ENCODE data around the gene SLC7A6OS.

Gene SLC7A6OS

GRCh38 chr16:68349838-68350410 is 39.2 kb upstream of the SLC7A6OS start:
- no peak for TF ChIP-seq CTCF (IDR thresholded peaks at IDR 0.05; ENCODE audit: low read depth, low read length)
- no peak for DNase-seq (ENCODE audit: extremely low read depth, low read depth)

DNA sequence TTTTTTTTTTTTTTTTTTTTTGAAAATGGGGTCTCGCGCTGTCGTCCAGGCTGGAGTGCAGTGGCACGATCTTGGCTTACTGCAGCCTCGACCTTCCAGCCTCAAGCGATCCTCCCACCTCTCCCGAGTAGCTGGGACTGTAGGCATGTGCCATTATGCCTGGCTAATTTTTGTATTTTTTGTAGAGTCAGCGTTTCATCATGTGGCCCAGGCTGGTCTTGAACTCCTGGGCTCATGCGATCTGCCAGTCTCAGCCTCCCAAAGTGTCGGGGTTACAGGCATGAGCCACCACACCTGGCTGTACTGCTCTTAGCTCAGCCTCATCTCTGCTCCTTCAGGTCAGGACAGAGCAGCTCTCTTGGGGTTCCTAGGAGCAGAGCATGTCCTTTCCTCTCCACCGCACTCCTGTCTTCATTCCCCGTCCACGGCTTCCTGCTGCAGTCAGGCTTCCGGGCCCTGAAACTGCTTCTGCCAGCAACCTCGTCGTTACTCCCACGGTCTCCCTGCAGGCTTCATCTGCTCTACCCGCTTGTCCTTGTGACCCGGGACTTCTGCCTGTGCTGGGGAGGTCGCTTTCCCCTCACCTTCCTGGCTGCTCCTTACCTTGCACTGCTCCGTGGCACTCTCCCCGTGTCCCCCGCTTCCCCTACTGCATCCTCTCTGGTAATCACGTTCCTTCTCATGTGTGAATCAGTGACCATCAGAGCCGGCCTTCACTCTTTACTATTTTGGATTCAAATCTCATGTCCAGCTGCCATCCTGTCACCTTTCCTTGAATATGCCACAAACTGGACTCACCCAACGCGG is 38.1 kb upstream of the SLC7A6OS start:
- no peak for DNase-seq (ENCODE audit: extremely low read depth, low read depth)
- no peak for TF ChIP-seq CTCF (IDR thresholded peaks at IDR 0.05; ENCODE audit: low read depth, low read length)

GRCh38 chr16:68347605-68348004 is 36.9 kb upstream of the SLC7A6OS start:
- no peak for DNase-seq (ENCODE audit: extremely low read depth, low read depth)
- no peak for TF ChIP-seq CTCF (IDR thresholded peaks at IDR 0.05; ENCODE audit: low read depth, low read length)

- TF ChIP-seq CTCF (IDR thresholded peaks at IDR 0.05; ENCODE audit: low read depth, low read length), result no peak
- DNase-seq (ENCODE audit: extremely low read depth, low read depth), result no peak
These were observed 36.2 kb upstream of the SLC7A6OS start for GRCh38 chr16:68346892-68347480.

DNA sequence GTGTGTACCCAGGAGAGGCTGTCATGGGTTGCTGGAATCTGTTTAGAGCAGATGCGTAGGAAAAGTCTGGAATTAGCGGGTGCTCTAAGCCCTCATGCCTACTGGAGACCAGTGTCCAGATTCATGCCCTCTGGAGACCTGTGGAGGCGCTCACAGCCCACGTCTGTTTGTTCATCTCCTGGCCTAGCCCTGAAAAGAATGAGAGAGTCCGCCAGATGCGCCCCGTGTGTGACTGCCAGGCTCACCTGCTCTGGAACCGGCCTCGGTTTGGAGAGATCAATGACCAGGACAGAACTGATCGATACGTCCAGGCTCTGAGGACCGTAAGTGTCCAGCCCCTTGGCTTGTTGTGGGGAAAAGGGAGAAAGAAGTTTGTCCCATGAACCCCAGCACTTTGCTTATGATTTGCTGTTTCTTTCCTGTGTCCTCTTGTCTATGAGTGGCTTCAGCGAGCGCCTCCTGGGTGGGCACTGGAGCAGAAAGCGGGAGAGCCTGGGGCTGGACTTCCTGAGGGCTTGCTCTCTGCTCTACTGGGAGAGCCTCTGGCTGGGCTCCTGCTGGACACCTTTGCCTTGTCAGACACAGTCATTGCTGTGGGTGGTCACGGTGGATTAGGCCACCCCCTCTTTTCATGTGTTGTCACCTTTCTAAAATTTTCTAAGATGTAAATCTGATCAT is 35.4 kb upstream of the SLC7A6OS start:
- TF ChIP-seq CTCF (IDR thresholded peaks at IDR 0.05; ENCODE audit: low read depth, low read length), result no peak

DNA sequence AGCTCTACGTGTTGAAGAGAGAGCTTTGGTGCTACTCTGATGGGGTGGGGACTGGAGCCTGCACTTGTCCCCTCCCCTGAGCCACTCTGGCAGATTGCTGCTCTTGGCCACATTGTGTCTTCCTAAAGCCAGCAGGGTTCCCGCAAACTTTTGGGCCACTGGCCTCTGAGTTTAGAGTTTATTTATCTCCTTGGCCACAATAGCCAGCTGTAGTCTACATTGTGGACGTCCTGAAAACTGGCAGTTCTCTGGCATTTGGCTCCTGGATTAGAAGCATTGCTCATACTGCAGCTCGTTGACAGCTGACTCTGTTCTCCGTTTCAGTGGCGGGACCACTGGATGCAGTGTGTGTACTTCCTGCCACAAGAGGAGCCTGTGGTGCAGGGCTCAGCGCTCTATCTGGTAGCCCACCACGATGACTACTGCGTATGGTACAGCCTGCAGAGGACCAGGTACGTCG is 34.6 kb upstream of the SLC7A6OS start:
- TF ChIP-seq CTCF (IDR thresholded peaks at IDR 0.05; ENCODE audit: low read depth, low read length), result no peak
- no peak for DNase-seq (ENCODE audit: extremely low read depth, low read depth)

More for the DNA sequence above, 35.4 kb upstream of the SLC7A6OS start:
- no peak for DNase-seq (ENCODE audit: extremely low read depth, low read depth)

Data from AG09319 (cell line).